MM.1S (cell line): ENCODE results near the gene CISTR.
"Not testable (repeated sequence)": the region's sequence is repeated elsewhere in the genome, so short reads cannot be mapped to it uniquely, and the experiment has no call there.

Experiments used
- DNase-seq: peaks from one replicate; pipeline ENCODE4 v3.0.0-alpha.2; 2015
- H2AFZ ChIP-seq: fragments of 300-600 bp; sonication (generic); 2 replicates; pipeline ENCODE4 v1.6.0; 2016; ENCODE audit warnings: antibody characterized with exemption, low read length
- H3F3A ChIP-seq: fragments of 300-600 bp; sonication (generic); 2 replicates; pipeline ENCODE4 v1.6.1; 2016; ENCODE audit warnings: mild to moderate bottlenecking, antibody characterized with exemption, low read length, moderate library complexity, mixed read lengths; ENCODE audit not compliant: insufficient read depth
- H3K27ac ChIP-seq: fragments of 300-600 bp; sonication (generic); 2 replicates; pipeline ENCODE4 v1.5.1; 2016; ENCODE audit warnings: mild to moderate bottlenecking, low read length
- H3K27me3 ChIP-seq: fragments of 300-600 bp; sonication (generic); replicated peaks from 2 replicates; pipeline ENCODE4 v1.6.0; 2016; ENCODE audit warnings: low read length; ENCODE audit not compliant: insufficient read depth
- H3K36me3 ChIP-seq: fragments of 300-600 bp; sonication (generic); replicated peaks from 2 replicates; pipeline ENCODE4 v1.6.1; 2016; ENCODE audit warnings: mild to moderate bottlenecking, low read length, mixed read lengths; ENCODE audit not compliant: insufficient read depth
- H3K4me1 ChIP-seq: fragments of 300-600 bp; sonication (generic); 2 replicates; pipeline ENCODE4 v1.6.1; 2016; ENCODE audit warnings: low read length, mixed read lengths
- H3K4me2 ChIP-seq: fragments of 300-600 bp; sonication (generic); 2 replicates; pipeline ENCODE4 v1.6.0; 2016; ENCODE audit warnings: low read depth, low read length
- H3K4me3 ChIP-seq: fragments of 300-600 bp; sonication (generic); 2 replicates; pipeline ENCODE4 v1.5.1; 2016; ENCODE audit warnings: low read length, mixed read lengths
- H3K79me2 ChIP-seq: fragments of 300-600 bp; sonication (generic); 2 replicates; pipeline ENCODE4 v1.6.1; 2016; ENCODE audit warnings: mixed run types, low read length, mixed read lengths
- H3K9ac ChIP-seq: fragments of 300-600 bp; sonication (generic); 2 replicates; pipeline ENCODE4 v1.6.1; 2016; ENCODE audit warnings: low read length, mixed read lengths
- H3K9me2 ChIP-seq: fragments of 300-600 bp; sonication (generic); replicated peaks from 2 replicates; pipeline ENCODE4 v1.6.1; 2016; ENCODE audit warnings: mild to moderate bottlenecking, low read length, mixed read lengths; ENCODE audit not compliant: insufficient read depth
- H3K9me3 ChIP-seq: fragments of 300-600 bp; sonication (generic); replicated peaks from 2 replicates; pipeline ENCODE4 v1.6.1; 2016; ENCODE audit warnings: mild to moderate bottlenecking, low read length, mixed read lengths; ENCODE audit not compliant: insufficient read depth
- H4K20me1 ChIP-seq: fragments of 300-600 bp; sonication (generic); 2 replicates; pipeline ENCODE4 v1.6.1; 2016; ENCODE audit warnings: mild to moderate bottlenecking, low read length, moderate library complexity, mixed read lengths; ENCODE audit not compliant: insufficient read depth
- EZH2 ChIP-seq: fragments of 300-600 bp; sonication (generic); optimal IDR thresholded peaks from 2 replicates; pipeline ENCODE3; 2017; ENCODE audit warnings: low read depth, mild to moderate bottlenecking, antibody characterized with exemption, low read length, mixed read lengths
- EZH2phosphoT487 ChIP-seq: fragments of 300-600 bp; sonication (generic); IDR thresholded peaks from 2 replicates; pipeline ENCODE4 v1.6.1; 2018; ENCODE audit warnings: antibody characterized with exemption, low read length
- TF ChIP-seq, protein P1 (sequence below): fragments of 300-600 bp; sonication (generic); IDR thresholded peaks from 2 replicates; pipeline ENCODE4 v1.5.1; 2016; ENCODE audit warnings: antibody characterized with exemption, low read length, mixed read lengths

Gene CISTR

DNA sequence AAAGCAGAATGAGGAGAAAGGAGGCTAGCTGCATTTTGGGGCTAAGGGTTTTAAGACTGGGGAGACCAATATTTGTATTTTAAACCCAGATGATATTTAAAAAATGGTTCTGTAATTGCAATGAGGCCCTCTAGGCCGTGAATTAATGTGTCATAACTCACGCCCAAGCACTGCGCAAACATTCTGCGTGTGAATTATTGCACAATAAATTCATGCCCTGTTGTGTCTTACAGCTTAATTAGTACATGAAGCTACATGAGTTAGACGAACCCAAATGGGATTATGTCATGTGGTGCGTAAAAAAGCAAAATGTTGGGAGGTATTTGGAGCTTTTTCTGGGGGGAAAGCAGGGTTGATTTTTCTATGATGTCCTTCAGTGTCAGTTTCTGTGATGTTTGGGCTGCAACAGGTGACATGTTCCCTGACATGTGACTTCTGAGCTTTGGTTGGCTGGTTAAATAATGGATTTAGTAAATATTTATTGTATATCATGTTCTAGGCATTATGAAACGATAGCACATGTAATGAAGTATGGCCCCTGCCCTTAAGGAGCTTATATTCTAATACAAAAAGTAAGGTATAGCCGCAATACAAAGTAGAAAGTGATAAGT lies 30.4 kb upstream of the CISTR start:
- no peaks in the 10 kb centered on the region for H3K27me3 ChIP-seq
- no peaks in the 10 kb centered on the region for H4K20me1 ChIP-seq
- no peak overlapping the region for H3K4me2 ChIP-seq
- H3K4me1 ChIP-seq: no peaks in the 10 kb centered on the region
- no peak overlapping the region for H3K4me3 ChIP-seq
- no peaks in the 10 kb centered on the region for H3F3A ChIP-seq
- no peak overlapping the region for H2AFZ ChIP-seq
- H3K79me2 ChIP-seq: no peaks in the 10 kb centered on the region
- H3K9ac ChIP-seq: no peak overlapping the region
- H3K27ac ChIP-seq: no peak overlapping the region
- no peaks in the 10 kb centered on the region for H3K9me2 ChIP-seq
- H3K9me3 ChIP-seq: no peaks in the 10 kb centered on the region
- no peaks in the 10 kb centered on the region for H3K36me3 ChIP-seq
- no peak for TF ChIP-seq EZH2phosphoT487
- TF ChIP-seq EZH2: no peak
- TF ChIP-seq, protein P1, sequence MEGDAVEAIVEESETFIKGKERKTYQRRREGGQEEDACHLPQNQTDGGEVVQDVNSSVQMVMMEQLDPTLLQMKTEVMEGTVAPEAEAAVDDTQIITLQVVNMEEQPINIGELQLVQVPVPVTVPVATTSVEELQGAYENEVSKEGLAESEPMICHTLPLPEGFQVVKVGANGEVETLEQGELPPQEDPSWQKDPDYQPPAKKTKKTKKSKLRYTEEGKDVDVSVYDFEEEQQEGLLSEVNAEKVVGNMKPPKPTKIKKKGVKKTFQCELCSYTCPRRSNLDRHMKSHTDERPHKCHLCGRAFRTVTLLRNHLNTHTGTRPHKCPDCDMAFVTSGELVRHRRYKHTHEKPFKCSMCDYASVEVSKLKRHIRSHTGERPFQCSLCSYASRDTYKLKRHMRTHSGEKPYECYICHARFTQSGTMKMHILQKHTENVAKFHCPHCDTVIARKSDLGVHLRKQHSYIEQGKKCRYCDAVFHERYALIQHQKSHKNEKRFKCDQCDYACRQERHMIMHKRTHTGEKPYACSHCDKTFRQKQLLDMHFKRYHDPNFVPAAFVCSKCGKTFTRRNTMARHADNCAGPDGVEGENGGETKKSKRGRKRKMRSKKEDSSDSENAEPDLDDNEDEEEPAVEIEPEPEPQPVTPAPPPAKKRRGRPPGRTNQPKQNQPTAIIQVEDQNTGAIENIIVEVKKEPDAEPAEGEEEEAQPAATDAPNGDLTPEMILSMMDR: no peak
- DNase-seq: no peak

DNA sequence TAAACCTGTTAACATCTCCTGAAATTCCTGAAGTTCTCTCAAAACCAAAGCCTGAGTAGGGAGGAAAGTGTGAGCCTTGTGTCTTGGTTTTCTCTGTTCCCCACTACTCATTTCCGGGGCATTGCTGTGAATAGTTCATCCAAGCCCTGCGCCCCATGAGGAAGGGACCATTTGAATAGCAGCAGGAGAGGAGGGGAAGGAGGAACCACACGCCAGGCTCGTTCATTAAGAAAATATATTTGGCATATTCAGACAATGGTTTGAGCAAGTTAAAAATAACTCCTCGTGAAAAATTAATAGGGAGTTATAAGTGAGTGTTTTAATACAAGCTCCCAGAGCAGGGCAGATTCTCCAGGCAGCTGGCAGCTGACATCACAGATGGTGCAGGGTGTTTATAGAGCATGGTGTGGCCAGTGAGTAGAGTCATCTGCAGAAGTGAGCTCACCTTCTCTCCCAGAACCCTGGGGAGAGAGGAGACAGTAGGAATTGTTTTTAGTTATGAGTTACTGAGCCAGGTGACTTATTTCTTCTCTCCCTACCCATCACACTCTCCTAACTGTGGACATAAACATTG lies 29.5 kb upstream of the CISTR start:
- TF ChIP-seq EZH2phosphoT487 (no peak), EZH2 (no peak)
- TF ChIP-seq, protein P1: no peak
- DNase-seq: no peak
- Histone ChIP-seq H3K36me3 (no peaks in the 10 kb centered on the region), H3K27me3 (no peaks in the 10 kb centered on the region), H3K9ac (no peak overlapping the region), H4K20me1 (no peaks in the 10 kb centered on the region), H3K9me2 (no peaks in the 10 kb centered on the region), H2AFZ (no peak overlapping the region), H3K9me3 (no peaks in the 10 kb centered on the region), H3K4me2 (no peak overlapping the region), H3K79me2 (no peaks in the 10 kb centered on the region), H3F3A (no peaks in the 10 kb centered on the region), H3K4me1 (no peaks in the 10 kb centered on the region), H3K4me3 (no peak overlapping the region), H3K27ac (no peak overlapping the region)

DNA sequence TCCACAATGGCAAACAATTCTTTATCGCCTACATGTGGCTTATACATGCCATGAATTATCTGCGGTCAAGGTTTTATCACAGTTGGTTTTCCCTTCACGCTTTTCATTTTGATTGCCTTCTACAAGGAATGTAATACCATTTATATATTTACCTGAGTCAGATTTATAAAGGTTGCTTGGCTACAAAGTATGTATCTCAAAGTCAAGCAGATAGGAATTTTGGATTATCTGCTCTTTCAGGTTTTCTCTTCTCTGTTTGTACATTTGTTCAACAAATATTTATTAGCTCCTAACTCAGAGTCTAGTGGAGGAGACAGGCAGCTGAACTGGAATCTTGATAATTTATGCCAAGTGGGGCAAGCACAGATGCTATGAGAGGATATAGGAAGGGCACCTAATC lies 28.5 kb upstream of the CISTR start:
- Histone ChIP-seq H3K27me3 (no peaks in the 10 kb centered on the region), H3K36me3 (no peaks in the 10 kb centered on the region), H3F3A (no peaks in the 10 kb centered on the region), H3K4me3 (no peak overlapping the region), H3K27ac (no peak overlapping the region), H3K9ac (no peak overlapping the region), H3K9me3 (no peaks in the 10 kb centered on the region), H3K4me1 (no peaks in the 10 kb centered on the region), H3K4me2 (no peak overlapping the region), H4K20me1 (no peaks in the 10 kb centered on the region), H3K79me2 (no peaks in the 10 kb centered on the region), H3K9me2 (no peaks in the 10 kb centered on the region), H2AFZ (no peak overlapping the region)
- DNase-seq: no peak
- TF ChIP-seq, protein P1: no peak
- TF ChIP-seq EZH2phosphoT487 (no peak), EZH2 (no peak)

DNA sequence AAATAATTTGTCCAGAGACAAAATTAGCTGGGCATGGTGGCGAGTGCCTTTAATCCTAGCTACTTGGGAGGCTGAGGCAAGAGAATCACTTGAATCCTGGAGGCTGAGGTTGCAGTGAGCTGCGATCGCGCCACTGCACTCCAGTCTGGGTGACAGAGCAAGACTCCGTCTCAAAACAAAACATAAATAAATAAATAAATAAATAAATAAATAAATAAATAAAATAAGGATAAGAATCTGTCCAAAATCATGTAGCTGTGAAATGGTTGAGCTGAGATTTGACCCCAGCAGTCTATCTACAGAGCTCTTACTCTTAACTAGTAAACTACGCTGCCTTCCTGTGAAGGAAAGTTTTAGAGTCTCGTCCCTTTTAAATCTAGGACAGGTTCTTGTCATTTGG lies 27.9 kb upstream of the CISTR start:
- not testable (repeated sequence) for H4K20me1 ChIP-seq, H3K4me1 ChIP-seq, H3K9me3 ChIP-seq, H3K79me2 ChIP-seq, H3K27ac ChIP-seq, H3K27me3 ChIP-seq, DNase-seq, H3F3A ChIP-seq, H3K9me2 ChIP-seq, H3K36me3 ChIP-seq, H3K4me3 ChIP-seq, H3K9ac ChIP-seq, H2AFZ ChIP-seq, H3K4me2 ChIP-seq
